HepG2 (cell line): Measurements from ENCODE around the gene COMMD3. TPM values are rescaled to one million over a fixed set of nuclear protein-coding genes. Genes with fewer than 3 reads are reported as not detected.

Experiments used
- ATAC-seq: fragments of 200-7000 bp; cut with Tn5 transposase; 3 replicates; pipeline ENCODE4 v1.9.1; 2020; ENCODE audit warnings: mild to moderate bottlenecking, moderate library complexity
- BruUV-seq: library from RNA; stranded (reverse); fragments of 400-500 nt; replicated peaks from 2 replicates; lab custom pipeline; 2021; lab: Mats Ljungman, UMichigan
- CTCF ChIA-PET: fragments of 300-600 bp; formaldehyde crosslinking; extraction: SDS; loops from one replicate; lab custom pipeline; 2021; ENCODE audit warnings: low total read pairs, inconsistent platforms, low intra/inter-chr PET ratio; lab: Yijun Ruan, JAX
- POLR2A ChIA-PET: fragments of 350-600 bp; sonication (Branson Sonifier 250); formaldehyde crosslinking; loops from one replicate; lab custom pipeline; 2020; ENCODE audit warnings: antibody characterized with exemption, inconsistent platforms; lab: Yijun Ruan, JAX
- DNase-seq: peaks from one replicate; pipeline ENCODE4 v3.0.0-alpha.2; 2015; ENCODE audit warnings: low spot score
- FAIRE-seq: peaks from 3 replicates; lab custom pipeline; 2011; peaks lifted over from hg19 to GRCh38; lab: Jason Lieb, UNC
- H2AFZ ChIP-seq: one replicate; pipeline ENCODE4 v1.6.1; 2011; ENCODE audit warnings: low read length, inconsistent platforms
- H3K27ac ChIP-seq: fragments of 300-600 bp; 3 replicates; pipeline ENCODE4 v1.8.0; 2011; ENCODE audit warnings: mixed run types, mild to moderate bottlenecking, mixed read lengths, low read length, inconsistent platforms; ENCODE audit not compliant: insufficient read depth; ENCODE audit errors: extremely low read length
- H3K27me3 ChIP-seq, 2 experiments: fragments of 200-600 bp in 1 of 2; 2 replicates in 1 of 2; 3 replicates in 1 of 2; pipeline versions ENCODE4 v1.6.0 to v1.8.0; 2011; ENCODE audit warnings: low read length in 2 of 2, mild to moderate bottlenecking in 2 of 2, moderate library complexity in 2 of 2, inconsistent platforms in 1 of 2; ENCODE audit not compliant: insufficient read depth in 2 of 2, control insufficient read depth in 1 of 2
- H3K36me3 ChIP-seq, 2 experiments: fragments of 200-600 bp in 1 of 2; replicated peaks in 1 of 2; 2 replicates in 1 of 2; 3 replicates in 1 of 2; pipeline versions ENCODE4 v1.5.1 to v1.8.0; 2011; ENCODE audit warnings: low read length in 2 of 2, inconsistent platforms in 1 of 2; ENCODE audit not compliant: insufficient read depth in 2 of 2, control insufficient read depth in 1 of 2
- H3K4me1 ChIP-seq: 2 replicates; pipeline ENCODE4 v1.5.1; 2012; ENCODE audit warnings: low read length, inconsistent platforms; ENCODE audit not compliant: insufficient read depth
- H3K4me2 ChIP-seq: 2 replicates; pipeline ENCODE4 v1.6.0; 2011; ENCODE audit warnings: low read depth, low read length, inconsistent platforms
- H3K4me3 ChIP-seq, 3 experiments: fragments of 200-600 bp in 1 of 3; sonication (generic), shearing (Covaris generic) in 1 of 3; replicated peaks in 1 of 3; 2 replicates each; pipeline ENCODE4 v1.5.1; 2011 to 2016; ENCODE audit warnings: low read length in 3 of 3, inconsistent platforms in 2 of 3, low read depth in 2 of 3, mild to moderate bottlenecking in 2 of 3, control low read depth in 1 of 3, mixed read lengths in 1 of 3; ENCODE audit not compliant: insufficient read depth in 1 of 3
- H3K79me2 ChIP-seq: one replicate; pipeline ENCODE4 v1.6.1; 2011; ENCODE audit warnings: low read length, inconsistent platforms; ENCODE audit not compliant: insufficient read depth
- H3K9ac ChIP-seq: 2 replicates; pipeline ENCODE4 v1.6.0; 2011; ENCODE audit warnings: mild to moderate bottlenecking, low read depth, low read length, inconsistent platforms; ENCODE audit not compliant: insufficient read depth
- H3K9me3 ChIP-seq: 2 replicates; pipeline ENCODE4 v1.5.1; 2012; ENCODE audit warnings: mild to moderate bottlenecking, low read length
- H4K20me1 ChIP-seq: 2 replicates; pipeline ENCODE4 v1.6.0; 2011; ENCODE audit warnings: inconsistent platforms, mild to moderate bottlenecking, low read length, moderate library complexity; ENCODE audit not compliant: insufficient read depth
- ATF1 ChIP-seq: IDR thresholded peaks from 2 replicates; pipeline ENCODE4 v1.6.1; 2016; ENCODE audit warnings: mild to moderate bottlenecking, control low read depth
- GRHL1 ChIP-seq: sonication (generic); formaldehyde crosslinking; conservative IDR thresholded peaks from 2 replicates; pipeline ENCODE4 v1.8.0; 2022; ENCODE audit warnings: missing genetic modification reagents
- IKZF1 ChIP-seq: fragments of 450-650 bp; IDR thresholded peaks from 2 replicates; pipeline ENCODE4 v1.7.1; 2016
- REXO4 ChIP-seq: sonication (generic); formaldehyde crosslinking; IDR thresholded peaks from 2 replicates; pipeline ENCODE4 v1.8.0; 2022; ENCODE audit warnings: missing genetic modification reagents, mild to moderate bottlenecking, borderline replicate concordance
- SAP130 ChIP-seq: IDR thresholded peaks from 2 replicates; pipeline ENCODE4 v1.6.1; 2016; ENCODE audit warnings: low read depth
- WGBS: methylation state at CpG from one replicate; pipeline ENCODE4 v1.1.6; 2017; ENCODE audit warnings: low lambda C conversion rate; 5-methylcytosine and 5-hydroxymethylcytosine counted together
- in situ Hi-C: cut with HindIII; loops from 2 replicates; pipeline ENCODE4 v1.10.0; 2017; ENCODE audit warnings: low pct_unique_long_range_greater_than_20kb; ENCODE audit not compliant: extremely low pct_ligation_motif_present
- intact Hi-C: fragments of 100-400 bp; cut with micrococcal nuclease; formaldehyde crosslinking; loops from one replicate; pipeline ENCODE4 v1.10.0; 2022; ENCODE audit not compliant: unreplicated experiment
- polyA plus RNA-seq, 8 experiments: library from polyadenylated mRNA; depleted of rRNA in 3 of 8; stranded (reverse) in 7 of 8; unstranded in 1 of 8; fragments of >200 nt; fragmentation: Illumina TruSeq in 4 of 8; extraction: Trizol in 4 of 8; gene quantifications; 2 replicates each; pipeline versions ENCODE4 v1.2.1 to v1.2.3, GENCODE V29; 2011 to 2016; ENCODE audit warnings: low read depth in 4 of 8, missing spikeins in 1 of 8, mixed read lengths in 1 of 8; ENCODE audit not compliant: insufficient read depth in 1 of 8
- total RNA-seq, 5 experiments: library from RNA; depleted of rRNA; stranded (reverse); fragments of >200 nt; fragmentation: Illumina TruSeq; extraction: Trizol; gene quantifications; 2 replicates each; pipeline ENCODE4 v1.2.3, GENCODE V29; 2016; ENCODE audit warnings: low read depth in 1 of 5

COMMD3 gene
- total and polyA plus RNA-seq, 2 of the 13 experiments (the other 11 are each of a cell fraction or from before 2014, with no cell fraction given): 38.7 to 54.4 TPM

GRCh38 chr10:22323538-22324305 is 7.5 kb downstream of the COMMD3 start:
- Histone ChIP-seq H3K4me2 (peak overlapping the region; percentile 96), H4K20me1 (peaks cover 32% of the 10 kb centered on the region), H3K4me1 (peaks cover 52% of the 10 kb centered on the region), H3K79me2 (peaks cover 34% of the 10 kb centered on the region), H3K9me3 (no peaks in the 10 kb centered on the region), H3K27ac (no peak overlapping the region), H3K36me3 (0 out of 5 replicates have a peak, but pooled peaks cover 0 to 3% of the 10 kb centered on the region in 2 experiments), H3K27me3 (peaks cover 0 to 7% of the 10 kb centered on the region in 2 experiments; a peak in 2 of 5 replicates), H3K4me3 (peak overlapping the region; percentile 6 to 91 (median 60); a peak in 4 of 6 replicates), H3K9ac (no peak overlapping the region), H2AFZ (no peak overlapping the region)
- BruUV-seq: no TSS peak
- no peak for FAIRE-seq
- no peak for ATAC-seq
- no peak for DNase-seq
- CTCF ChIA-PET: no interaction called here
- POLR2A ChIA-PET: interaction anchor here (2.4 kb wide), 1 partner anchor 8 kb away, joined by 15 read pairs; the partner anchor contains the start of gene COMMD3
- WGBS: 53% methylated on average over 5 of the region's 5 CpGs
- in situ Hi-C loops (loop anchor here (25.0 kb wide), 2 partner anchors 389 to 811 kb away; partner anchors contain the start of gene PIP4K2A), intact Hi-C loops (loop anchor here (2.0 to 10.0 kb wide), 4 partner anchors 17 to 664 kb away; no protein-coding TSS in a partner anchor)
- TF ChIP-seq GRHL1 (CRISPR knock-in tag): no peak
- TF ChIP-seq SAP130 (CRISPR knock-in tag): 0 out of 2 replicates have a peak, but pooled peaks have one; percentile 2

- no peak for FAIRE-seq
- BruUV-seq: no TSS peak
- in situ Hi-C loops (loop anchor here (25.0 kb wide), 2 partner anchors 388 to 812 kb away; partner anchors contain the start of gene PIP4K2A), intact Hi-C loops (loop anchor here (2.0 to 10.0 kb wide), 4 partner anchors 16 to 663 kb away; no protein-coding TSS in a partner anchor)
- TF ChIP-seq SAP130 (CRISPR knock-in tag) (0 out of 2 replicates have a peak, but pooled peaks have one; percentile 6), ATF1 (CRISPR knock-in tag) (0 out of 2 replicates have a peak, but pooled peaks have one; percentile 20), IKZF1 (no peak), REXO4 (CRISPR knock-in tag) (no peak)
- 22% methylated on average over 4 of the region's 4 CpGs for WGBS
- peaks cover 0 to 9% of the 10 kb centered on the region in 2 experiments; a peak in 1 of 5 replicates for H3K36me3 ChIP-seq
- no peak for DNase-seq
- H3K4me2 ChIP-seq: peak overlapping the region; percentile 96
- peaks cover 46% of the 10 kb centered on the region for H3K4me1 ChIP-seq
- peaks cover 30% of the 10 kb centered on the region for H3K79me2 ChIP-seq
- H3K27me3 ChIP-seq: peaks cover 0 to 7% of the 10 kb centered on the region in 2 experiments; a peak in 2 of 5 replicates
- no peak overlapping the region for H3K27ac ChIP-seq
- POLR2A ChIA-PET: interaction anchor here (1.5 to 2.4 kb wide), 2 partner anchors 9 to 16 kb away, joined by 5 to 15 read pairs; partner anchors contain the start of gene COMMD3
- CTCF ChIA-PET: no interaction called here
- H3K4me3 ChIP-seq: peak overlapping the region; percentile 60 to 91 (median 79); a peak in 5 of 6 replicates
- no peak for ATAC-seq
- H3K9me3 ChIP-seq: no peaks in the 10 kb centered on the region
- no peak overlapping the region for H2AFZ ChIP-seq
- peak overlapping the region; percentile 70; the same call in 1 of the 2 replicates for H3K9ac ChIP-seq
- peaks cover 32% of the 10 kb centered on the region for H4K20me1 ChIP-seq
Observed at GRCh38 chr10:22324413-22324812, 8.2 kb downstream of the COMMD3 start.
